Glutamatergic neuron (in vitro differentiated cells): ENCODE results near the gene MTCL3.
A peak's percentile ranks its signal among the peaks of the same experiment; 100 is the strongest.

ENCODE experiments used
- DNase-seq: peaks from one replicate; pipeline ENCODE4 v3.0.0; 2022
- H3K27ac Mint-ChIP-seq: one replicate; pipeline ENCODE4 v1.8.0; 2020; ENCODE audit warnings: mild to moderate bottlenecking, mixed read lengths, inconsistent platforms; ENCODE audit not compliant: unreplicated experiment
- H3K27me3 Mint-ChIP-seq: one replicate; pipeline ENCODE4 v1.8.0; 2020; ENCODE audit warnings: mild to moderate bottlenecking, moderate library complexity, mixed read lengths, inconsistent platforms; ENCODE audit not compliant: unreplicated experiment
- H3K36me3 Mint-ChIP-seq: one replicate; pipeline ENCODE4 v1.8.0; 2020; ENCODE audit warnings: mild to moderate bottlenecking, mixed read lengths, inconsistent platforms; ENCODE audit not compliant: unreplicated experiment
- H3K4me1 Mint-ChIP-seq: one replicate; pipeline ENCODE4 v1.8.0; 2020; ENCODE audit warnings: mild to moderate bottlenecking, low read depth, mixed read lengths, inconsistent platforms; ENCODE audit not compliant: unreplicated experiment
- H3K4me3 Mint-ChIP-seq: one replicate; pipeline ENCODE4 v1.8.0; 2020; ENCODE audit warnings: mild to moderate bottlenecking, mixed read lengths, inconsistent platforms; ENCODE audit not compliant: unreplicated experiment
- H3K9me3 Mint-ChIP-seq: one replicate; pipeline ENCODE4 v1.8.0; 2020; ENCODE audit warnings: mild to moderate bottlenecking, moderate library complexity, mixed read lengths, inconsistent platforms; ENCODE audit not compliant: unreplicated experiment
- TF ChIP-seq, protein P1 (sequence below): fragments of 200-600 bp; sonication (generic); IDR thresholded peaks from one replicate; pipeline ENCODE4 v1.5.0; 2021; ENCODE audit not compliant: partially characterized antibody, unreplicated experiment

Gene MTCL3

DNA sequence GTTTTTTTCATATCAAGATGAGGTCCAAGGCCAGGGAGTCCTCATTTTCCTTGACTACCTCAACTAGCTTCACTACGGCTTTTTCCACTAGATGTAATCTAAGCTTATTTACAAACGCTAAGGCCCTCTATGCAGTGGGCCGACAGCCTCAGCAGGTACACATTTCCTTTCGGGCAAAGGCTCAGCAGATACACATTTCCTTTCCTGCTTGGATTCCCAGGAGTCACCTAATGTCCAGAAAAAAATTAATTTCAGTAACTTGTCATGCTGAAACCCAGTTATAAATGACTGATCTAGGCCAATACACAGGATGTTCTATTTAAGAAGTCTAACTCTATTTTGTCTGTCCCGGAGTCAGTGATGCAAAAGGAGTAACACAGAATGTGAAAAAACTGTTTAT lies 52.7 kb downstream of the MTCL3 start:
- DNase-seq, result no peak
- Mint-ChIP-seq H3K27ac (no peak overlapping the region), H3K4me3 (no peak overlapping the region), H3K36me3 (no peaks in the 10 kb centered on the region), H3K4me1 (peaks cover 14% of the 10 kb centered on the region), H3K9me3 (peaks cover 3% of the 10 kb centered on the region), H3K27me3 (no peaks in the 10 kb centered on the region)
- TF ChIP-seq, protein P1, sequence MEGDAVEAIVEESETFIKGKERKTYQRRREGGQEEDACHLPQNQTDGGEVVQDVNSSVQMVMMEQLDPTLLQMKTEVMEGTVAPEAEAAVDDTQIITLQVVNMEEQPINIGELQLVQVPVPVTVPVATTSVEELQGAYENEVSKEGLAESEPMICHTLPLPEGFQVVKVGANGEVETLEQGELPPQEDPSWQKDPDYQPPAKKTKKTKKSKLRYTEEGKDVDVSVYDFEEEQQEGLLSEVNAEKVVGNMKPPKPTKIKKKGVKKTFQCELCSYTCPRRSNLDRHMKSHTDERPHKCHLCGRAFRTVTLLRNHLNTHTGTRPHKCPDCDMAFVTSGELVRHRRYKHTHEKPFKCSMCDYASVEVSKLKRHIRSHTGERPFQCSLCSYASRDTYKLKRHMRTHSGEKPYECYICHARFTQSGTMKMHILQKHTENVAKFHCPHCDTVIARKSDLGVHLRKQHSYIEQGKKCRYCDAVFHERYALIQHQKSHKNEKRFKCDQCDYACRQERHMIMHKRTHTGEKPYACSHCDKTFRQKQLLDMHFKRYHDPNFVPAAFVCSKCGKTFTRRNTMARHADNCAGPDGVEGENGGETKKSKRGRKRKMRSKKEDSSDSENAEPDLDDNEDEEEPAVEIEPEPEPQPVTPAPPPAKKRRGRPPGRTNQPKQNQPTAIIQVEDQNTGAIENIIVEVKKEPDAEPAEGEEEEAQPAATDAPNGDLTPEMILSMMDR, result no peak

GRCh38 chr6:127464881-127465459 lies 54.2 kb downstream of the MTCL3 start:
- H3K36me3 Mint-ChIP-seq, result no peaks in the 10 kb centered on the region
- H3K9me3 Mint-ChIP-seq, result peaks cover 3% of the 10 kb centered on the region
- DNase-seq, result peak; percentile 81
- H3K4me3 Mint-ChIP-seq, result no peak overlapping the region
- TF ChIP-seq, protein P1, result peak; percentile 72
- peaks cover 2% of the 10 kb centered on the region for H3K27me3 Mint-ChIP-seq
- peaks cover 21% of the 10 kb centered on the region for H3K4me1 Mint-ChIP-seq
- peak overlapping the region; percentile 49 for H3K27ac Mint-ChIP-seq

GRCh38 chr6:127464161-127464880 lies 54.8 kb downstream of the MTCL3 start:
- Mint-ChIP-seq H3K9me3 (peaks cover 3% of the 10 kb centered on the region), H3K27me3 (peaks cover 2% of the 10 kb centered on the region), H3K4me1 (peaks cover 28% of the 10 kb centered on the region), H3K36me3 (no peaks in the 10 kb centered on the region), H3K27ac (no peak overlapping the region), H3K4me3 (no peak overlapping the region)
- TF ChIP-seq, protein P1, result no peak
- no peak for DNase-seq

DNA sequence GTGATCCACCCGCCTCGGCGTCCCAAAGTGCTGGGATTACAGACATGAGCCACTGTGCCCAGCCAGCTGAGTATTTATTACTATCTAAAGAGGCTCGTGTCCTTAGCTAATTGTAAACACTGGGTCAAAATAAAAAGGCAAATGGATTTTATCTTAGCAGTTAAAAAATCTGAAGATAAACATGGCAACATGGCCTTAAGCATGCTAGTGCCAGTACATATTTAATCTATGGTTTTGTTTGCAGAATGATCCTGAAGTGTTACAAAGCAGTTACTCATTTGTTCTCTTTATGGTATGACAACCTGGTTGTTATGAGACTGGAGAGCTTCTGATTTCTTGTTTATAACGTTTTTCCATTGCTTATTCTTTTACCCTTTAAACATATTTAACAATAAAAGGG lies 56.1 kb downstream of the MTCL3 start:
- no peak for DNase-seq
- H3K27ac Mint-ChIP-seq, result no peak overlapping the region
- TF ChIP-seq, protein P1, result no peak
- no peaks in the 10 kb centered on the region for H3K36me3 Mint-ChIP-seq
- H3K4me3 Mint-ChIP-seq, result no peak overlapping the region
- H3K27me3 Mint-ChIP-seq, result peaks cover 2% of the 10 kb centered on the region
- peaks cover 40% of the 10 kb centered on the region for H3K4me1 Mint-ChIP-seq
- no peaks in the 10 kb centered on the region for H3K9me3 Mint-ChIP-seq

DNA sequence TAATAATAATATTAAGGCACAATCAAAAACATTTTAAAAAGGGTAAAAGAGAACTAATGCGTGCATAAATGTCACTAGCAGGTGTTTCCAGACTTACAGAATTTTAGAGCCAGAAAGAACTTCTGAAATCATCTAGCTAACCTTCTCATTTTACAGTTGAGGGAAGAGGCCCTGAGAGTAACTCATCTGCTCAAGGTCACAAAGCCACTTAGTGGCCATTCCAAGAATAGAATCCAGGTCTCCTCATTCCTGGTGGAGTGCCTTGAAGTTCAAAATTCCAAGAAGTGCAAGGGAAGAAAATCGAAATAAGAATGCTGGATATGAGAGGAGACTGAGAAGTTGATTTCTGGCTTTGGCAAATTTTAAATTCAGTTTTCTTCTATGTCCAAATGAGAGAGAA lies 56.8 kb downstream of the MTCL3 start:
- H3K27me3 Mint-ChIP-seq, result peaks cover 2% of the 10 kb centered on the region
- TF ChIP-seq, protein P1, result no peak
- no peak for DNase-seq
- peaks cover 46% of the 10 kb centered on the region for H3K4me1 Mint-ChIP-seq
- no peaks in the 10 kb centered on the region for H3K36me3 Mint-ChIP-seq
- H3K9me3 Mint-ChIP-seq, result no peaks in the 10 kb centered on the region
- peak overlapping the region; percentile 43 for H3K27ac Mint-ChIP-seq
- no peak overlapping the region for H3K4me3 Mint-ChIP-seq
